GM23248 (cell line): ENCODE results near the gene CDKAL1.

Experiments used
- EZH2 ChIP-seq: fragments of 200-600 bp; sonication (generic); IDR thresholded peaks from 2 replicates; pipeline ENCODE4 v1.6.1; 2018; ENCODE audit warnings: antibody characterized with exemption, mild to moderate bottlenecking; ENCODE audit not compliant: insufficient read depth, poor library complexity, severe bottlenecking
- EZH2phosphoT487 ChIP-seq: fragments of 200-600 bp; sonication (generic); IDR thresholded peaks from 2 replicates; pipeline ENCODE4 v1.6.1; 2018; ENCODE audit warnings: antibody characterized with exemption, moderate library complexity, mild to moderate bottlenecking, low read depth; ENCODE audit not compliant: insufficient read depth

GRCh38 chr6:20741490-20741889 lies 207.2 kb downstream of the CDKAL1 start:
- TF ChIP-seq EZH2 (no peak), EZH2phosphoT487 (no peak)
